SK-N-SH (cell line): ENCODE results near the gene ZGRF1.

Experiments
- JUND ChIP-seq: IDR thresholded peaks from 2 replicates; pipeline ENCODE4 v1.4.0; 2012
- MEF2A ChIP-seq: IDR thresholded peaks from 2 replicates; pipeline ENCODE4 v1.4.0; 2012; ENCODE audit warnings: low read depth, borderline replicate concordance
- NFIC ChIP-seq: IDR thresholded peaks from 2 replicates; pipeline ENCODE4 v1.4.0; 2012; ENCODE audit warnings: borderline replicate concordance
- POLR2AphosphoS5 ChIP-seq: IDR thresholded peaks from 2 replicates; pipeline ENCODE4 v1.6.1; 2012; ENCODE audit warnings: low read depth, low read length
- RAD21 ChIP-seq: IDR thresholded peaks from 2 replicates; pipeline ENCODE4 v1.6.1; 2012; ENCODE audit warnings: mild to moderate bottlenecking, low read length
- RFX5 ChIP-seq: IDR thresholded peaks from 2 replicates; pipeline ENCODE4 v1.6.1; 2012; ENCODE audit warnings: mild to moderate bottlenecking, improper control_type of control experiment, low read length
- TAF1 ChIP-seq: IDR thresholded peaks from 2 replicates; pipeline ENCODE4 v1.6.1; 2012; ENCODE audit warnings: low read depth, mild to moderate bottlenecking, low read length, moderate library complexity, borderline replicate concordance
- YY1 ChIP-seq: IDR thresholded peaks from 2 replicates; pipeline ENCODE4 v1.4.0; 2012; ENCODE audit warnings: low read depth, mild to moderate bottlenecking
- TF ChIP-seq, protein P1 (sequence below): fragments of 200-600 bp; sonication (generic); IDR thresholded peaks from 2 replicates; pipeline ENCODE4 v1.6.1; 2017; ENCODE audit warnings: antibody characterized with exemption, mild to moderate bottlenecking, moderate library complexity
- TF ChIP-seq, protein P2 (sequence below): IDR thresholded peaks from 2 replicates; pipeline ENCODE4 v1.6.1; 2012; ENCODE audit warnings: mild to moderate bottlenecking, low read depth, low read length, moderate library complexity

DNA sequence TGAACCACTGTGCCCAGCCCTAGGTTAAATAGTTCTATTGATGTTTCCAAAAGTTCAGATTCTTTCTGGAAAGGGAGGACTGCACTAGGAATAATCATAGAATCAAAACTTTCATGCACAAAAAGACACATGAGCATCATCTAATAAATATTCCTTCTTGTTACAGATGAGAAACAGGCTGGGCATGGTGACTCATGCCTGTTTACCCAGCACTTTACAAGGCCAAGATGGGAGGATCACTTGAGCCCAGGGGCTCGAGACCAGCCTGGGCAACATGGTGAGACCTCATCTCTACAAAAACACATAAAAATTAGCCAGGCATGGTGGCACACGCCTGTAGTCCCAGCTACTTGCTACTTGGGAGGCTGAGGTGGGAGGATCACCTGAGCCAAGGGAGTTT is 27.9 kb upstream of the ZGRF1 start:
- TF ChIP-seq, protein P1, sequence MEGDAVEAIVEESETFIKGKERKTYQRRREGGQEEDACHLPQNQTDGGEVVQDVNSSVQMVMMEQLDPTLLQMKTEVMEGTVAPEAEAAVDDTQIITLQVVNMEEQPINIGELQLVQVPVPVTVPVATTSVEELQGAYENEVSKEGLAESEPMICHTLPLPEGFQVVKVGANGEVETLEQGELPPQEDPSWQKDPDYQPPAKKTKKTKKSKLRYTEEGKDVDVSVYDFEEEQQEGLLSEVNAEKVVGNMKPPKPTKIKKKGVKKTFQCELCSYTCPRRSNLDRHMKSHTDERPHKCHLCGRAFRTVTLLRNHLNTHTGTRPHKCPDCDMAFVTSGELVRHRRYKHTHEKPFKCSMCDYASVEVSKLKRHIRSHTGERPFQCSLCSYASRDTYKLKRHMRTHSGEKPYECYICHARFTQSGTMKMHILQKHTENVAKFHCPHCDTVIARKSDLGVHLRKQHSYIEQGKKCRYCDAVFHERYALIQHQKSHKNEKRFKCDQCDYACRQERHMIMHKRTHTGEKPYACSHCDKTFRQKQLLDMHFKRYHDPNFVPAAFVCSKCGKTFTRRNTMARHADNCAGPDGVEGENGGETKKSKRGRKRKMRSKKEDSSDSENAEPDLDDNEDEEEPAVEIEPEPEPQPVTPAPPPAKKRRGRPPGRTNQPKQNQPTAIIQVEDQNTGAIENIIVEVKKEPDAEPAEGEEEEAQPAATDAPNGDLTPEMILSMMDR: no peak
- TF ChIP-seq, protein P2, sequence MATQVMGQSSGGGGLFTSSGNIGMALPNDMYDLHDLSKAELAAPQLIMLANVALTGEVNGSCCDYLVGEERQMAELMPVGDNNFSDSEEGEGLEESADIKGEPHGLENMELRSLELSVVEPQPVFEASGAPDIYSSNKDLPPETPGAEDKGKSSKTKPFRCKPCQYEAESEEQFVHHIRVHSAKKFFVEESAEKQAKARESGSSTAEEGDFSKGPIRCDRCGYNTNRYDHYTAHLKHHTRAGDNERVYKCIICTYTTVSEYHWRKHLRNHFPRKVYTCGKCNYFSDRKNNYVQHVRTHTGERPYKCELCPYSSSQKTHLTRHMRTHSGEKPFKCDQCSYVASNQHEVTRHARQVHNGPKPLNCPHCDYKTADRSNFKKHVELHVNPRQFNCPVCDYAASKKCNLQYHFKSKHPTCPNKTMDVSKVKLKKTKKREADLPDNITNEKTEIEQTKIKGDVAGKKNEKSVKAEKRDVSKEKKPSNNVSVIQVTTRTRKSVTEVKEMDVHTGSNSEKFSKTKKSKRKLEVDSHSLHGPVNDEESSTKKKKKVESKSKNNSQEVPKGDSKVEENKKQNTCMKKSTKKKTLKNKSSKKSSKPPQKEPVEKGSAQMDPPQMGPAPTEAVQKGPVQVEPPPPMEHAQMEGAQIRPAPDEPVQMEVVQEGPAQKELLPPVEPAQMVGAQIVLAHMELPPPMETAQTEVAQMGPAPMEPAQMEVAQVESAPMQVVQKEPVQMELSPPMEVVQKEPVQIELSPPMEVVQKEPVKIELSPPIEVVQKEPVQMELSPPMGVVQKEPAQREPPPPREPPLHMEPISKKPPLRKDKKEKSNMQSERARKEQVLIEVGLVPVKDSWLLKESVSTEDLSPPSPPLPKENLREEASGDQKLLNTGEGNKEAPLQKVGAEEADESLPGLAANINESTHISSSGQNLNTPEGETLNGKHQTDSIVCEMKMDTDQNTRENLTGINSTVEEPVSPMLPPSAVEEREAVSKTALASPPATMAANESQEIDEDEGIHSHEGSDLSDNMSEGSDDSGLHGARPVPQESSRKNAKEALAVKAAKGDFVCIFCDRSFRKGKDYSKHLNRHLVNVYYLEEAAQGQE: no peak
- TF ChIP-seq POLR2AphosphoS5 (no peak), JUND (no peak), TAF1 (no peak), YY1 (no peak), MEF2A (no peak), RFX5 (no peak), NFIC (no peak), RAD21 (no peak)
